HL-60 (cell line): ENCODE results near the gene ZFAND3.

Experiments
- CTCF ChIP-seq: IDR thresholded peaks from one replicate; pipeline ENCODE4 v1.5.1; 2011; ENCODE audit warnings: low read length, control low read depth, inconsistent platforms; ENCODE audit not compliant: insufficient read depth
- GABPA ChIP-seq: IDR thresholded peaks from 2 replicates; pipeline ENCODE4 v1.6.1; 2012; ENCODE audit warnings: low read depth
- POLR2AphosphoS5 ChIP-seq: IDR thresholded peaks from 2 replicates; pipeline ENCODE4 v1.6.1; 2012; ENCODE audit warnings: low read depth
- REST ChIP-seq: IDR thresholded peaks from 2 replicates; pipeline ENCODE4 v1.6.1; 2012; ENCODE audit warnings: low read depth; ENCODE audit not compliant: insufficient replicate concordance

- TF ChIP-seq CTCF (no peak), GABPA (no peak), POLR2AphosphoS5 (no peak), REST (no peak)
These were observed 146.6 kb downstream of the ZFAND3 start for GRCh38 chr6:37965964-37966676.
